Endothelial cell of umbilical vein (primary cell): ENCODE results near the gene SKA1. TPM values are rescaled to one million over a fixed set of nuclear protein-coding genes. Genes with fewer than 3 reads are reported as not detected.

ENCODE experiments used
- BruUV-seq: library from RNA; stranded (reverse); fragments of 400-500 nt; replicated peaks from 2 replicates; lab custom pipeline; 2021; lab: Mats Ljungman, UMichigan
- CTCF ChIA-PET: fragments of 300-600, 350-600 bp; sonication (Branson Sonifier 250); formaldehyde crosslinking; loops from one replicate; lab custom pipeline; 2021; ENCODE audit warnings: antibody characterized with exemption, inconsistent platforms; lab: Charles Lee
- POLR2A ChIA-PET: fragments of 300-600, 350-600 bp; sonication (Branson Sonifier 250); formaldehyde crosslinking; loops from one replicate; lab custom pipeline; 2021; ENCODE audit warnings: antibody characterized with exemption, inconsistent platforms; lab: Charles Lee
- DNase-seq: peaks from one replicate; pipeline ENCODE4 v3.0.0-alpha.2; 2011; ENCODE audit warnings: low read depth, low spot score
- FAIRE-seq: peaks from 2 replicates; lab custom pipeline; 2011; peaks lifted over from hg19 to GRCh38; lab: Jason Lieb, UNC
- H2AFZ ChIP-seq: 2 replicates; pipeline ENCODE4 v1.6.0; 2012; ENCODE audit warnings: low read depth, low read length, control low read depth, inconsistent platforms
- H3K27ac ChIP-seq: 2 replicates; pipeline ENCODE4 v1.5.1; 2011; ENCODE audit warnings: low read depth, mild to moderate bottlenecking, control low read depth, low read length, moderate library complexity; ENCODE audit not compliant: insufficient read depth
- H3K27me3 ChIP-seq, 2 experiments: 2 replicates each; pipeline versions ENCODE4 v1.6.0 to v1.6.1; 2011; ENCODE audit warnings: low read length in 2 of 2, mixed read lengths in 1 of 2; ENCODE audit not compliant: control insufficient read depth in 2 of 2, insufficient read depth in 2 of 2
- H3K36me3 ChIP-seq, 2 experiments: 2 replicates in 1 of 2; 3 replicates in 1 of 2; pipeline ENCODE4 v1.5.1; 2011; ENCODE audit warnings: low read length in 2 of 2, mild to moderate bottlenecking in 1 of 2, moderate library complexity in 1 of 2; ENCODE audit not compliant: control insufficient read depth in 2 of 2, insufficient read depth in 2 of 2; ENCODE audit errors: extremely low read depth in 1 of 2
- H3K4me1 ChIP-seq: 3 replicates; pipeline ENCODE4 v1.5.1; 2011; ENCODE audit warnings: mild to moderate bottlenecking, low read length; ENCODE audit not compliant: control insufficient read depth, insufficient read depth; ENCODE audit errors: extremely low read depth
- H3K4me2 ChIP-seq: 2 replicates; pipeline ENCODE4 v1.6.1; 2011; ENCODE audit warnings: low read length, control low read depth, mixed read lengths; ENCODE audit not compliant: insufficient read depth
- H3K4me3 ChIP-seq, 3 experiments: fragments of 200-600 bp in 1 of 3; sonication (generic), shearing (Covaris generic) in 1 of 3; replicated peaks in 1 of 3; 2 replicates each; pipeline ENCODE4 v1.5.1; 2011 to 2016; ENCODE audit warnings: control low read depth in 3 of 3, low read length in 3 of 3, mild to moderate bottlenecking in 2 of 3, inconsistent platforms in 1 of 3, low read depth in 1 of 3, moderate library complexity in 1 of 3; ENCODE audit not compliant: insufficient read depth in 1 of 3
- H3K79me2 ChIP-seq: 2 replicates; pipeline ENCODE4 v1.6.0; 2012; ENCODE audit warnings: low read length, inconsistent platforms; ENCODE audit not compliant: control insufficient read depth, insufficient read depth
- H3K9ac ChIP-seq: replicated peaks from 2 replicates; pipeline ENCODE3; 2011; ENCODE audit warnings: low read length, control low read depth; ENCODE audit not compliant: insufficient read depth; ENCODE audit errors: extremely low read depth
- H3K9me1 ChIP-seq: replicated peaks from 3 replicates; pipeline ENCODE4 v1.6.0; 2011; ENCODE audit warnings: mild to moderate bottlenecking, low read length; ENCODE audit not compliant: control insufficient read depth, insufficient read depth; ENCODE audit errors: extremely low read depth
- H3K9me3 ChIP-seq: replicated peaks from 2 replicates; pipeline ENCODE4 v1.5.1; 2012; ENCODE audit warnings: low read length, inconsistent platforms; ENCODE audit not compliant: control insufficient read depth, insufficient read depth
- H4K20me1 ChIP-seq: replicated peaks from 2 replicates; pipeline ENCODE3; 2011; ENCODE audit warnings: mild to moderate bottlenecking, low read length; ENCODE audit not compliant: control insufficient read depth, insufficient read depth; ENCODE audit errors: extremely low read depth
- EZH2 ChIP-seq: IDR thresholded peaks from 2 replicates; pipeline ENCODE4 v1.6.1; 2012; ENCODE audit warnings: borderline replicate concordance, low read depth, mild to moderate bottlenecking, moderate library complexity, low read length, inconsistent platforms; ENCODE audit not compliant: severe bottlenecking
- FOS ChIP-seq: IDR thresholded peaks from 2 replicates; pipeline ENCODE4 v1.6.1; 2011; ENCODE audit warnings: mild to moderate bottlenecking, low read length, moderate library complexity, borderline replicate concordance; ENCODE audit not compliant: insufficient read depth
- GATA2 ChIP-seq: IDR thresholded peaks from 2 replicates; pipeline ENCODE4 v1.7.0; 2011; ENCODE audit warnings: low read depth, mild to moderate bottlenecking, moderate library complexity, mixed read lengths, low read length; ENCODE audit not compliant: insufficient read length, insufficient read depth
- JUN ChIP-seq: IDR thresholded peaks from 2 replicates; pipeline ENCODE4 v1.6.1; 2011; ENCODE audit warnings: borderline replicate concordance, low read depth; ENCODE audit not compliant: insufficient read length, insufficient read depth
- MYC ChIP-seq: IDR thresholded peaks from one replicate; pipeline ENCODE4 v1.6.1; 2011; ENCODE audit warnings: mild to moderate bottlenecking, low read depth, low read length
- POLR2A ChIP-seq: IDR thresholded peaks from 2 replicates; pipeline ENCODE4 v1.6.1; 2012; ENCODE audit warnings: low read depth, mild to moderate bottlenecking, control low read depth, low read length
- POLR2AphosphoS5 ChIP-seq: IDR thresholded peaks from 2 replicates; pipeline ENCODE4 v1.6.1; 2012; ENCODE audit warnings: low read depth, mild to moderate bottlenecking, control low read depth, low read length, moderate library complexity; ENCODE audit not compliant: insufficient read depth
- dilution Hi-C: fragments of 300-500 bp; cut with MboI; formaldehyde crosslinking; loops from one replicate; pipeline ENCODE4 v1.15.0; 2019; ENCODE audit warnings: low sequenced_read_pairs; ENCODE audit not compliant: extremely low pct_ligation_motif_present
- intact Hi-C: fragments of 100-400 bp; cut with micrococcal nuclease; formaldehyde crosslinking; loops from one replicate; pipeline ENCODE4 v1.10.0; 2022
- polyA plus RNA-seq, 4 experiments: library from polyadenylated mRNA; depleted of rRNA in 3 of 4; stranded (reverse) in 3 of 4; unstranded in 1 of 4; fragments of >200 nt; gene quantifications; 2 replicates each; pipeline versions ENCODE4 v1.2.1 to v1.2.3, GENCODE V29; 2011 to 2012; ENCODE audit warnings: missing spikeins in 1 of 4
- total RNA-seq: library from RNA; stranded (reverse); gene quantifications from 2 replicates; pipeline ENCODE4 v1.2.3, GENCODE V29; 2021
- TF ChIP-seq, protein P1 (sequence below): IDR thresholded peaks from 2 replicates; pipeline ENCODE4 v1.6.1; 2011; ENCODE audit not compliant: insufficient read depth, insufficient read length
- TF ChIP-seq, protein P2 (sequence below), 2 donors: IDR thresholded peaks; 1 replicate in 1 of 2; 2 replicates in 1 of 2; pipeline ENCODE4 v1.5.1; 2011; ENCODE audit warnings: low read length in 2 of 2, mild to moderate bottlenecking in 2 of 2, moderate library complexity in 2 of 2, control low read depth in 1 of 2, inconsistent platforms in 1 of 2, low read depth in 1 of 2; ENCODE audit not compliant: insufficient read depth in 1 of 2; ENCODE audit errors: extremely low read depth in 1 of 2

The SKA1 gene
- total and polyA plus RNA-seq, 2 donors (not counting 3 experiments of a cell fraction or from before 2014, with no cell fraction given): 8.7 to 23.9 TPM

DNA sequence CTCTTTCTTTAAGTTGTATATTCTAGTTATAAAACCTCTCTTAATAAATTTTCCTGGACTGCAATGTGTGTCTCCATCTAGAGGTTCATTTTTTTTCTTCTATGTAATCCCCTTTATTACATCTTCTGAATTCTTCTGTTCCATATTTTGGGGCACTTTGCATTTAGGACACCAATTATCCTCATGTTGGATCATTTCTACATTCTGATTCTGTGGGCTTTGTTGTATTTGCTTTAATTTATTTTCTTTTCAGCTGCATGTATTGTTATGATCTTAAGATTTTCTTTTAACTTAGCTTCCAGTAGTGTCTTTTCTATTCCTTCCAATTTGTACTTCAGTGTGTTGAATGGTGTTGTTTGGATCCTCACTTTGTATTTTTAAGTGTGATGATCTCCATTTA, 5.2 kb upstream of the SKA1 start:
- dilution Hi-C loops (no loop called here), intact Hi-C loops (no loop called here)
- H3K9ac ChIP-seq: no peak overlapping the region
- H3K4me3 ChIP-seq: no peak overlapping the region
- peaks cover 0 to 3% of the 10 kb centered on the region in 2 experiments for H3K27me3 ChIP-seq
- no peaks in the 10 kb centered on the region for H3K9me1 ChIP-seq
- H4K20me1 ChIP-seq: no peaks in the 10 kb centered on the region
- no peak for FAIRE-seq
- no peak overlapping the region for H2AFZ ChIP-seq
- H3K4me1 ChIP-seq: no peaks in the 10 kb centered on the region
- no TSS peak for BruUV-seq
- no peaks in the 10 kb centered on the region for H3K36me3 ChIP-seq
- no peaks in the 10 kb centered on the region for H3K79me2 ChIP-seq
- H3K4me2 ChIP-seq: no peak overlapping the region
- TF ChIP-seq JUN (no peak), GATA2 (no peak), FOS (no peak)
- TF ChIP-seq, protein P1, sequence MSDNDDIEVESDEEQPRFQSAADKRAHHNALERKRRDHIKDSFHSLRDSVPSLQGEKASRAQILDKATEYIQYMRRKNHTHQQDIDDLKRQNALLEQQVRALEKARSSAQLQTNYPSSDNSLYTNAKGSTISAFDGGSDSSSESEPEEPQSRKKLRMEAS: no peak
- no peak overlapping the region for H3K27ac ChIP-seq
- no peak for DNase-seq
- ChIA-PET POLR2A (no interaction called here), CTCF (no interaction called here)
- no peaks in the 10 kb centered on the region for H3K9me3 ChIP-seq

DNA sequence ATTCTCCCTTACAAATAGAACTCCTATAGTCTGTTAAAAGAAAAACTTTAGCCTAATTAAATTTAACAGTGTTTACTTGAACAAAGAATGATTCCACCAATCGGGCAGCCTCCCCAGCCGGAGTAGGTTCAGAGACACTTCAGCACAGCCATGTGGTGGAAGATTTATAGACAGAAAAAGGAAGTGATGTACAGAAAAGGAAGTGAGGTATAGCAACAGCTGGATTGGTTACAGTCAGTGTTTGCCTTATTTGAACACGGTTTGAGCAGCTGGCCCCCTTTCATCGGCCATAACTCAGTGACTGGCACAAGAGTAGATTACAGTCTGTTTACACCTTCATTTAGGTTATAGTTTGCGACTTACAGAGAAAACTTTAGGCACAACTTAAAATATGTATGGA, 2.1 kb upstream of the SKA1 start:
- Histone ChIP-seq H2AFZ (no peak overlapping the region), H3K9me3 (no peaks in the 10 kb centered on the region), H4K20me1 (no peaks in the 10 kb centered on the region), H3K4me2 (no peak overlapping the region), H3K27ac (no peak overlapping the region), H3K27me3 (peaks cover 0 to 3% of the 10 kb centered on the region in 2 experiments), H3K9ac (no peak overlapping the region), H3K4me3 (no peak overlapping the region), H3K79me2 (peaks cover 15% of the 10 kb centered on the region), H3K4me1 (peaks cover 9% of the 10 kb centered on the region), H3K36me3 (no peaks in the 10 kb centered on the region), H3K9me1 (no peaks in the 10 kb centered on the region)
- ChIA-PET CTCF (interaction anchor here (1.3 kb wide), 1 partner anchor 16 kb away, joined by 4 read pairs; no protein-coding TSS in a partner anchor), POLR2A (no interaction called here)
- BruUV-seq: no TSS peak
- intact Hi-C loops: no loop called here
- TF ChIP-seq, protein P1: no peak
- no peak for TF ChIP-seq FOS
- TF ChIP-seq POLR2AphosphoS5: no peak
- TF ChIP-seq MYC: no peak
- no peak for TF ChIP-seq EZH2
- TF ChIP-seq, protein P2, sequence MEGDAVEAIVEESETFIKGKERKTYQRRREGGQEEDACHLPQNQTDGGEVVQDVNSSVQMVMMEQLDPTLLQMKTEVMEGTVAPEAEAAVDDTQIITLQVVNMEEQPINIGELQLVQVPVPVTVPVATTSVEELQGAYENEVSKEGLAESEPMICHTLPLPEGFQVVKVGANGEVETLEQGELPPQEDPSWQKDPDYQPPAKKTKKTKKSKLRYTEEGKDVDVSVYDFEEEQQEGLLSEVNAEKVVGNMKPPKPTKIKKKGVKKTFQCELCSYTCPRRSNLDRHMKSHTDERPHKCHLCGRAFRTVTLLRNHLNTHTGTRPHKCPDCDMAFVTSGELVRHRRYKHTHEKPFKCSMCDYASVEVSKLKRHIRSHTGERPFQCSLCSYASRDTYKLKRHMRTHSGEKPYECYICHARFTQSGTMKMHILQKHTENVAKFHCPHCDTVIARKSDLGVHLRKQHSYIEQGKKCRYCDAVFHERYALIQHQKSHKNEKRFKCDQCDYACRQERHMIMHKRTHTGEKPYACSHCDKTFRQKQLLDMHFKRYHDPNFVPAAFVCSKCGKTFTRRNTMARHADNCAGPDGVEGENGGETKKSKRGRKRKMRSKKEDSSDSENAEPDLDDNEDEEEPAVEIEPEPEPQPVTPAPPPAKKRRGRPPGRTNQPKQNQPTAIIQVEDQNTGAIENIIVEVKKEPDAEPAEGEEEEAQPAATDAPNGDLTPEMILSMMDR (IDR thresholded peaks at IDR 0.05; ENCODE audit: extremely low read depth in 1 of 2, insufficient read depth in 1 of 2, low read depth in 1 of 2, low read length in 2 of 2): no peak
- no peak for TF ChIP-seq GATA2
- no peak for TF ChIP-seq POLR2A
- no peak for TF ChIP-seq JUN
- DNase-seq: no peak
- no peak for FAIRE-seq
- dilution Hi-C loops: no loop called here
